ENCODE results near the gene RHBDF1. TPM values are rescaled to one million over a fixed set of nuclear protein-coding genes. Genes with fewer than 3 reads are reported as not detected.
A peak's percentile ranks its signal among the peaks of the same experiment; 100 is the strongest.
"Not testable (repeated sequence)": the region's sequence is repeated elsewhere in the genome, so short reads cannot be mapped to it uniquely, and the experiment has no call there.

RHBDF1 gene
- total RNA-seq, 2 donors from 2014 or later, result 55.4 to 79.5 TPM

- DNase-seq (ENCODE audit: low spot score), result no peak
- no peaks in the 10 kb centered on the region for H3K36me3 ChIP-seq
- H3K4me1 ChIP-seq (replicated peaks), result peaks cover 3% of the 10 kb centered on the region
- WGBS, result 88% methylated on average over 15 of the region's 15 CpGs
- intact Hi-C loops (cut with DNase I), result no loop called here
- H3K4me3 ChIP-seq, result no peak overlapping the region
- no peak overlapping the region for H3K27ac ChIP-seq
- no peaks in the 10 kb centered on the region for H3K27me3 ChIP-seq (replicated peaks; ENCODE audit: insufficient read depth)
- TF ChIP-seq POLR2AphosphoS5 (IDR thresholded peaks at IDR 0.05) (no peak), POLR2A (IDR thresholded peaks at IDR 0.05) (no peak)
- TF ChIP-seq, protein P1, sequence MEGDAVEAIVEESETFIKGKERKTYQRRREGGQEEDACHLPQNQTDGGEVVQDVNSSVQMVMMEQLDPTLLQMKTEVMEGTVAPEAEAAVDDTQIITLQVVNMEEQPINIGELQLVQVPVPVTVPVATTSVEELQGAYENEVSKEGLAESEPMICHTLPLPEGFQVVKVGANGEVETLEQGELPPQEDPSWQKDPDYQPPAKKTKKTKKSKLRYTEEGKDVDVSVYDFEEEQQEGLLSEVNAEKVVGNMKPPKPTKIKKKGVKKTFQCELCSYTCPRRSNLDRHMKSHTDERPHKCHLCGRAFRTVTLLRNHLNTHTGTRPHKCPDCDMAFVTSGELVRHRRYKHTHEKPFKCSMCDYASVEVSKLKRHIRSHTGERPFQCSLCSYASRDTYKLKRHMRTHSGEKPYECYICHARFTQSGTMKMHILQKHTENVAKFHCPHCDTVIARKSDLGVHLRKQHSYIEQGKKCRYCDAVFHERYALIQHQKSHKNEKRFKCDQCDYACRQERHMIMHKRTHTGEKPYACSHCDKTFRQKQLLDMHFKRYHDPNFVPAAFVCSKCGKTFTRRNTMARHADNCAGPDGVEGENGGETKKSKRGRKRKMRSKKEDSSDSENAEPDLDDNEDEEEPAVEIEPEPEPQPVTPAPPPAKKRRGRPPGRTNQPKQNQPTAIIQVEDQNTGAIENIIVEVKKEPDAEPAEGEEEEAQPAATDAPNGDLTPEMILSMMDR (IDR thresholded peaks at IDR 0.05), result no peak
- no peaks in the 10 kb centered on the region for H3K9me3 ChIP-seq
These were observed 21.5 kb downstream of the RHBDF1 start for GRCh38 chr16:50769-51591.

- Histone ChIP-seq H3K4me3 (no peak overlapping the region), H3K27ac (no peak overlapping the region), H3K36me3 (no peaks in the 10 kb centered on the region), H3K4me1 (replicated peaks) (peaks cover 3% of the 10 kb centered on the region), H3K9me3 (no peaks in the 10 kb centered on the region), H3K27me3 (replicated peaks; ENCODE audit: insufficient read depth) (no peaks in the 10 kb centered on the region)
- intact Hi-C loops (cut with DNase I), result no loop called here
- no peak for DNase-seq (ENCODE audit: low spot score)
- 97% methylated on average over 7 of the region's 7 CpGs for WGBS
- TF ChIP-seq POLR2AphosphoS5 (IDR thresholded peaks at IDR 0.05), result no peak
- TF ChIP-seq, protein P1 (IDR thresholded peaks at IDR 0.05), result no peak
- TF ChIP-seq POLR2A (IDR thresholded peaks at IDR 0.05), result no peak
These were observed 25.2 kb downstream of the RHBDF1 start for GRCh38 chr16:47234-47633.

DNA sequence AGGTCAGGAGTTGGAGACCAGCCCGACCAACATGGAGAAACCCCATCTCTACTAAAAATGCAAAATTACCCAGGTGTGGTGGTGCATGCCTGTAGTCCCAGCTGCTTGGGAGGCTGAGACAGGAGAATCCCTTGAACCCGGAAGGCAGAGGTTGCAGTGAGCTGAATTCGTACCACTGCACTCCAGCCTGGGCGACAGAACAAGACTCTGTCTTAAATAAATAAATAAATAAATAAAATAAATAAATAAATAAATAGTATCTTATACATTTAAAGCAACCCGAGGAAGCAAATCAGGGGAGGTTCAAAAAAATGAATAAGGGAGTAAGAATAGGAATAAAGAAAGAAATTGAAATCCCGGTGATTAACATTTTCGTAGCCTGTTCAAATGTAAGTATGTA, 25.9 kb downstream of the RHBDF1 start:
- intact Hi-C loops (cut with DNase I); H3K36me3 ChIP-seq; H3K4me1 ChIP-seq (replicated peaks); H3K9me3 ChIP-seq; H3K4me3 ChIP-seq; H3K27ac ChIP-seq; H3K27me3 ChIP-seq (replicated peaks; ENCODE audit: insufficient read depth); DNase-seq (ENCODE audit: low spot score): not testable (repeated sequence)
- 89% methylated on average over 7 of the region's 7 CpGs for WGBS

- Histone ChIP-seq H3K27me3 (replicated peaks; ENCODE audit: insufficient read depth) (no peaks in the 10 kb centered on the region), H3K4me1 (replicated peaks) (peaks cover 3% of the 10 kb centered on the region), H3K4me3 (no peak overlapping the region), H3K27ac (peak overlapping the region in 1 of 2 donors; percentile 22), H3K9me3 (no peaks in the 10 kb centered on the region), H3K36me3 (no peaks in the 10 kb centered on the region)
- no peak for DNase-seq (ENCODE audit: low spot score)
- TF ChIP-seq POLR2A (IDR thresholded peaks at IDR 0.05) (no peak), POLR2AphosphoS5 (IDR thresholded peaks at IDR 0.05) (no peak)
- TF ChIP-seq, protein P1 (IDR thresholded peaks at IDR 0.05), result no peak
- intact Hi-C loops (cut with DNase I), result no loop called here
- 66% methylated on average over 5 of the region's 5 CpGs for WGBS
These were observed 27.0 kb downstream of the RHBDF1 start for GRCh38 chr16:45454-45853.

GRCh38 chr16:44655-45054, 27.8 kb downstream of the RHBDF1 start:
- no peaks in the 10 kb centered on the region for H3K27me3 ChIP-seq (replicated peaks; ENCODE audit: insufficient read depth)
- DNase-seq (ENCODE audit: low spot score), result no peak
- H3K36me3 ChIP-seq, result no peaks in the 10 kb centered on the region
- H3K4me3 ChIP-seq, result no peak overlapping the region
- H3K9me3 ChIP-seq, result no peaks in the 10 kb centered on the region
- WGBS, result 89% methylated on average over 8 of the region's 8 CpGs
- H3K27ac ChIP-seq, result no peak overlapping the region
- H3K4me1 ChIP-seq (replicated peaks), result peaks cover 3% of the 10 kb centered on the region
- TF ChIP-seq POLR2A (IDR thresholded peaks at IDR 0.05), result no peak
- no peak for TF ChIP-seq POLR2AphosphoS5 (IDR thresholded peaks at IDR 0.05)
- TF ChIP-seq, protein P1 (IDR thresholded peaks at IDR 0.05), result no peak
- intact Hi-C loops (cut with DNase I), result no loop called here

Data from prostate gland (tissue), 2 donors.